ENCODE results near the gene BICRA.
"Not testable (repeated sequence)": the region's sequence is repeated elsewhere in the genome, so short reads cannot be mapped to it uniquely, and the experiment has no call there.

The BICRA gene

DNA sequence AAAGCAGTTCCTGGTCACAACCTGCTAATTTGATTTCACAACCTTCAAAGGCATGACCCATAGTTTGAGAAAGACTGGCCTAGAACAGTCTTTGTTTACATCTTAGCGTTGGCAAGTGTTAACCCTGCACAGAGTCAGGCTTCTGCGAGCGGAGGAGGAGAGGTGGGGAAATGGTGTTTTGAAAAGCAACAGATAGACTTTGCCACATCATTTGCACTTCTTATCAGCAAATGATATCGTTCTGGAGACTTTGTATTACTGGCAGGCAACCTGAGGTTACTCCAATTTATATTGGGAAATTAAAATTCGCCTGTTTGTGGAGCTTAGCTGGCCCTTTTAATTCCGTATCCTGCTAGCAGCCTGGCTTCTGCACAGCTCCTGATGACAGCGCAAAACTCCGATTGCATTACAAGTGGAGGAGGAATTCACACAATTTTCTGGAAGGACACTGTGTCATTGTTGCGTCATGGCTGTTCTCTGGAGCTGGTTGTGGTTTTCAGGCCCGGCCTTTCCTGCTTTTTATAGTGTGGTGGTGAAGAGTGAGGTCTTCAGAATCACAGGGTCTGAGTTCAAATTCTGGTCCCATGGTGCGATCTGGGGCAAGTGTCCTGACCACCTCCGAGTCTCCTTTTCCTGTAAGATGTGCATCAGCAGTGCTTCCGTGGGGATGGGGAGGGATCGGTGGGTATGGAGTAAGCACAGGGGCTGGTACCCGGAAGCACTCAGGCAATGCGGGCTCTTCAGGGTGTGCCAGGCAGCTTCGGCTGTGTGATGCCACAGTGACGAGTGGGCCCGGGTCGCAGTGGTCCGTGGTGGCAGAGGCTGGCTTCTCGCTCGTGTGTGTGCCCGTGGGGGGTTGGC lies 55.2 kb downstream of the BICRA start:
- DNase-seq, result no peak

DNA sequence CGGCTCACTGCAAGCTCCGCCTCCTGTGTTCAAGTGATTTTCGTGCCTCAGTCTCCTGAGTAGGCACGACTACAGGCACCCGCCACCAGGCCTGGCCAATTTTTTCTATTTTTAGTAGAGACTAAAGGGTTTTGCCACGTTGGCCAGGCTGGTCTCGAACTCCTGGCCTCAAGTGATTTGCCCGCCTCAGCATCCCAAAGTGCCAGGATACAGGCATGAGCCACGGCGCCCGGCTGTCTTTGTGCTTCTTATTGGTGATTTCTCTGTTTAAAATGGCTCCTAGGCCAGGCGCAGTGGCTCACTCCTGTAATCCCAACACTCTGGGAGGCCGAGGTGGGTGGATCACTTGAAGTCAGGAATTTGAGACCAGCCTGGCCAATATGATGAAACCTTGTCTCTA lies 59.6 kb downstream of the BICRA start:
- DNase-seq, result not testable (repeated sequence)

- no peak for DNase-seq
These were observed 61.8 kb downstream of the BICRA start for GRCh38 chr19:47670736-47671135.

GRCh38 chr19:47671499-47671898 lies 62.6 kb downstream of the BICRA start:
- no peak for DNase-seq

DNA sequence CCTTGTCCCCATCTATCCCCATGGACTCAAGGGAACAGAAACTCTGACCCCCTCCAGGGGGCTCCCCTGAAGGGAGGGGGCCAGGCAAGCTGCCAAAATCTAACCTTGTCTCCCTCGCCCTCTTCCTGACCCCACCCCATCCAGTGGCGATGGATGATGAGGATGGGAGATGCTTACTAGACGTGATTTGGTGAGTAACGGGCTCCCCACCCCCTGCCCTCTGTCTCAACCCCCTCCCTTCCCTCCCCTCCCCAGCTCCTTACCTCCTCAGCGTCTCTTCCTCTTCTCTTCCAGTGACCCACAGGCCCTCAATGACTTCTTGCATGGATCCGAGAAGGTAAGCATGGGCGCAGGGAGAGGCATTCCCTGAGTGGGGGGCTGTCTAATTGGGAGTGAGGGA lies 64.5 kb downstream of the BICRA start:
- no peak for DNase-seq

DNA sequence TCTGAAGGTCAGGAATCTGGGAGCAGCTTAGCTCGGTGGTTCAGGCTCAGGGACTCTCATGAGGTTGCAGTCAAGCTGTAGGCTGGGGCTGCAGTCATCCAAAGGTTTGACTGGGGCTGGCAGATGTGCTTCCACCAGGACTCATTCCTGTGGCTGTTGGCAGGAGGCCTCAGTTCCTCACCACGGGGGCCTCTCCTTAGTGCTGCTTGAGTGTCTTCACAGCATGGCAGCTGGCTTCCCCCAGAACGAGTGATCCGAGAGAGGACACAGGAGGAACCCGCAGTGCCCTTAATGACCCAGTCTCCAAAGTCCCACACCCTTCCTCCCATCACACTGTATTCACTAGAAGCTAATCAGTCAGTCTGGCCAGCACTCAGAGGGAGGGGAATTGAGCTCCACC lies 65.6 kb downstream of the BICRA start:
- no peak for DNase-seq

DNA sequence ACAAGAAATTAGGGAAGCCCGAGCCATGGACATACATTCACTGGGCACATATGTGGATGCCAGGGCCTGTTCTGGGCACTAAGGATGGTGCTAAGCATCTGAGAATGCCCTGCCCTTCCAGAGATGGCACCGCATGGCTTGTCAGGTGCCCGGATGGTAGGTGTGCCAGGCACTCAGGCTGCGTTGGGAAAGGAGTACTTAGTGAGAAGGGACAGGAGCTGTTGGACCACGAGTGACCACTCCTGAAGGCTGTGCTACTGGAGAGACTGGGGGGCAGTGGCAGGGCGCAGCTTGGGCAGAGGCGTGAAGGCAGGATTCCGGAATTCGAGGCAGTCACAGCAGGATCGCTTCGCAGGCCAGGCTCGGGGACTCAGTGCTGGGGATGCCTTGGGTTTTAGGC lies 66.3 kb downstream of the BICRA start:
- no peak for DNase-seq

DNA sequence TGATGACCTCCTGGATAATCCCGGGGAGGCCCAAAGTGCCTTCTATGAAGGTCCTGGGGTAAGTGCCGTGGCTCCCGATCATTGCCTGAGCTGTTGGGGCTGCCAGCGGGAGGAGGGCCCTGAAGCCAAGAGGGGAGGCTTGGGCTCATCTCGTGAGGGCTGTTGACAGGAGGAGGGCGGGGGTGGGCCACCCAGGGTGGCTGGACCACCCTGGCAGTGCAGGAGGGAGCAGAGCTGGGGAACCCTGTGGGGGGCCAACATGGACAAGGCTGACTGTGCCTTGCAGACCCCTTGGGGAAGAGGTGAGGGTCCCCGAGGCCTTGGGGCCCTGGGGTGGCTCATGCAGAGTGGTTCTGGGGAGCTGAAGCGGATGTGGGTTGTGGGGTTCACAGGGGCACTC lies 66.9 kb downstream of the BICRA start:
- no peak for DNase-seq

- no peak for DNase-seq
These were observed 67.9 kb downstream of the BICRA start for GRCh38 chr19:47676811-47677210.

DNA sequence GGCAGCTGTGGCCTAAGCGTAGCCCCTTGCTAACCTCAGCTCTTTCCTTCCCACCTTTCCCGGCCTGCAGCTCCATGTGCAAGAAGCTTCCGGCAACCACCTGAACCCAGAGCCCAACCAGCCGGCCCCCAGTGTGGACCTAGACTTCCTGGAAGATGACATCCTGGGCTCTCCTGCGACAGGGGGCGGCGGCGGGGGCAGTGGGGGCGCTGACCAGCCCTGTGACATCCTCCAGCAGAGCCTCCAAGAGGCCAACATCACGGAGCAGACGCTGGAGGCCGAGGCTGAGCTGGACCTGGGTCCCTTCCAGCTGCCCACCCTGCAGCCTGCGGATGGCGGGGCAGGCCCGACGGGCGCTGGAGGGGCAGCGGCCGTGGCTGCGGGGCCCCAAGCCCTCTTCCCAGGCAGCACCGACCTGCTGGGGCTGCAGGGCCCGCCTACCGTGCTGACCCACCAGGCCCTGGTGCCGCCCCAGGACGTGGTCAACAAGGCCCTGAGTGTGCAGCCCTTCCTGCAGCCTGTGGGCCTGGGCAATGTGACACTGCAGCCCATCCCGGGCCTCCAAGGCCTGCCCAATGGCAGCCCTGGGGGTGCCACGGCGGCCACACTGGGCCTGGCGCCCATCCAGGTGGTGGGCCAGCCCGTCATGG lies 70.4 kb downstream of the BICRA start:
- no peak for DNase-seq

DNA sequence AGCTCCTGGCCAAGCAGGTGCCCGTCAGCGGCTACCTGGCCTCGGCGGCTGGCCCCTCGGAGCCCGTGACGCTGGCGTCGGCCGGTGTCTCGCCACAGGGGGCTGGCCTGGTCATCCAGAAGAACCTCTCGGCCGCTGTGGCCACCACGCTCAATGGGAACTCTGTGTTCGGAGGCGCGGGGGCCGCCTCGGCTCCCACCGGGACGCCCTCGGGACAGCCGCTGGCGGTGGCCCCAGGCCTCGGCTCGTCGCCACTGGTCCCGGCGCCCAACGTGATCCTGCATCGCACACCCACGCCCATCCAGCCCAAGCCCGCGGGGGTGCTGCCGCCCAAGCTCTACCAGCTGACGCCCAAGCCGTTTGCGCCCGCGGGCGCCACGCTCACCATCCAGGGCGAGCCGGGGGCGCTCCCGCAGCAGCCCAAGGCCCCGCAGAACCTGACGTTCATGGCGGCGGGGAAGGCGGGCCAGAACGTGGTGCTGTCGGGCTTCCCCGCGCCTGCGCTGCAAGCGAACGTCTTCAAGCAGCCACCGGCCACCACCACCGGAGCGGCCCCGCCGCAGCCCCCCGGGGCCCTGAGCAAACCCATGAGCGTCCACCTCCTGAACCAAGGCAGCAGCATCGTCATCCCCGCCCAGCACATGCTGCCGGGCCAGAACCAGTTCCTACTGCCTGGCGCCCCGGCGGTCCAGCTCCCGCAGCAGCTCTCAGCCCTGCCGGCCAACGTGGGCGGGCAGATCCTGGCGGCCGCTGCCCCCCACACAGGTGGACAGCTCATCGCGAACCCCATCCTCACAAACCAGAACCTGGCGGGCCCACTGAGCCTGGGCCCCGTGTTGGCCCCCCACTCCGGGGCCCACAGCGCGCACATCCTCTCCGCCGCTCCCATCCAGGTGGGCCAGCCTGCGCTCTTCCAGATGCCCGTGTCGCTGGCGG lies 71.3 kb downstream of the BICRA start:
- DNase-seq, result no peak

GRCh38 chr19:47680858-47681332 lies 72.0 kb downstream of the BICRA start:
- no peak for DNase-seq

GRCh38 chr19:47681388-47681787 lies 72.5 kb downstream of the BICRA start:
- no peak for DNase-seq

- no peak for DNase-seq
These were observed 73.0 kb downstream of the BICRA start for GRCh38 chr19:47681936-47682335.

- DNase-seq, result no peak
These were observed 74.0 kb downstream of the BICRA start for GRCh38 chr19:47682939-47683338.

DNA sequence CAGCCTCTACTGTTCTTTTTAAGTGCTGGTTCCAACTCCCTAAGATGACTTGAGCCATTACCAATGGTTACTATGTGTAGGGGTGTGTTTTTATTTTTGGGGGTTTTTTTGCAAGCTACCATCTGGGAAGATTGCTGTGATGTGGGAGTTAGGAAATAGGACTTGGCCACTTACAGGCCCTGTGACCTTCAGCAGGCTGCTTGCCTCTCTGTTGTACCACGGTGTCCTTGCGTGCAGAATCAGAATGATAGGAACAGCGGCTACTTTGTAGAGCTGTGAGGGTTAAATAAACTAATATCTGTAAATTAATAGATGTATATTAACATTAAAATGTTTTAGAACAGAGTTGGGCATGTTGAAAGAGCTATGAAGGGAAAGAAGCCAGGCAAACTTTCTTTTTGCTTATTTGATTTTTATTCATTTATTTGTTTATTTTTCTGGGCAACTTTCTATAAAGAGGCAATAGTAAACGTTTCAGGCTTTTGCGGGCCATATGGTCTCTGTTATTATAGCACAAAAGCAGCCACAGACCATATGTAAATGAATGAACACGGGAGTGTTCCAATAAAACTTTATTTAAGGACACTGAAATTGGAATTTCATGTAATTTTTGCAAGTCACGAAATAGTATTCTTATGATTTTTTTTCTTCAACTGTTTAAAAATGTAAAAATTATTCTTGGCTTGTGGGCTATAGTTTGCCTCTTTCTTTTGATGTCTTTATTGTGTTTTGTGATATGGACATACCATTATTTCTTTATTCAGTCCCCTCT lies 77.9 kb downstream of the BICRA start:
- no peak for DNase-seq

DNA sequence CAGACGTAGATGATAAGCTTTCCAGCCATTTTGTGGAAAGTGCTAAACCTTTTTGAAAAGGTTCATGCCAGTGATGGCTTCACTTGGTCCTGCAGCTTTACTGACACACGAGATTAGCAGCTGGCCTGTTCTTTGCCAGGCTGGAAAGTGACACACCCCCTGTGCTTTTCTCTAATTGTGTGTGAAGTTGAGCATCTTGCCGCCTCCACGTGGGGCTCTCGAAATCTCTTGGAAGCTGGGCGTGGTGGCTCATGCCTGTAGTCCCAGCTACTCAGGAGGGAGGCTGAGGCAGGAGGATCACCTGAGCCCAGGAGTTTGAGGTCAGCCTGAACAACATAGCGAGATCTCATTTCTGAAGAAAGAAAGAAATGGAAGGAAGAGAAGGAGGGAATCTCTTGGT lies 79.0 kb downstream of the BICRA start:
- no peak for DNase-seq

- no peak for DNase-seq
These were observed 82.2 kb downstream of the BICRA start for GRCh38 chr19:47691090-47691489.

GRCh38 chr19:47691782-47692181 lies 82.8 kb downstream of the BICRA start:
- DNase-seq, result no peak

DNA sequence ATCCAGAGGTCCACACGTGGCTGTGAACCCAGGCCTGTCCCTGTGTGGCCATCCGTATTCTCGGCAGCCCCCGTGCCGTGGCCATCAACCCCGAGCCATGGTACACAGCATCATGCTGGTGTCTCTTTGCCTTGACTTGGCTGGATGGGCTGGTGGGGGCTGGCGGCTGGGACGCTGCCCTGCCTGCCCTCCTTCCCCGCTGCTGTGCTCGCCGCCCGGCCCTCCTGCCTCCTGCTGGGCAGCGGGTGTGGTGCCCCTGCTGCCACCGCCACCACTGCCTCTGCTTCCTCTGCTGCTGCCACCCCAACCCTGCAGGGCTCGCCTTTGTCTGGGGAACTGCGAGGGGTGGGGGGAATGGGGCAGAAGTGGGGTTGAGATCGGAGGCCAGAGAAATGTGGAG lies 84.6 kb downstream of the BICRA start:
- no peak for DNase-seq

DNA sequence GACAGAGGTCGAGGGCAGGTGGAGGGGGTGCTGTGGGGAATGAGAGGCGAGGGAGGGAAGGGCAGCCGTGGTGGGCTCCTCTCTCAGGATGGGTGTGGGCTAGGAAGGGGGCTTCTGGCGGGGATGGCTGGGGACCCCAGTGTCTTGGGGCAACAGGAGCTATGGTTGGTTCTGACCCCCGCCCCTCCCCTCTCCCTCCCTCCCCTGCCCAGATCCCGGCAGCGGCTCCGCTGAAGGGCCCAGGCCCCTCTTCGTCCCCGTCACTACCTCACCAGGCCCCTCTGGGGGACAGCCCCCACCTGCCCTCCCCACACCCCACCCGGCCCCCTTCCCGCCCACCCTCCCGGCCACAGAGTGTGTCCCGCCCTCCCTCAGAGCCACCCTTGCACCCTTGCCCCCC lies 85.0 kb downstream of the BICRA start:
- no peak for DNase-seq

GRCh38 chr19:47694466-47695273 lies 85.7 kb downstream of the BICRA start:
- no peak for DNase-seq

Measured in activated CD8-positive, alpha-beta memory T cell treated with anti-CD3 and anti-CD28 coated beads, Interleukin-2, amount 50 U/mL, for 4 hours (primary cell).